HEK293 (cell line): ENCODE results near the gene GGA1.

Experiments
- CTCF ChIA-PET: fragments of 350-600 bp; formaldehyde crosslinking; extraction: SDS; loops from one replicate; lab custom pipeline; 2021; ENCODE audit warnings: antibody characterized with exemption; lab: Yijun Ruan, JAX
- POLR2A ChIA-PET: fragments of 300-600 bp; formaldehyde crosslinking; extraction: SDS; loops from one replicate; lab custom pipeline; 2020; ENCODE audit warnings: antibody characterized with exemption, inconsistent platforms; lab: Yijun Ruan, JAX
- H3K27ac ChIP-seq: fragments of 200-500 bp; sonication (Bioruptor generic); 2 replicates; pipeline ENCODE4 v1.5.1; 2014; ENCODE audit warnings: low read depth, low read length, control low read depth, inconsistent platforms; ENCODE audit errors: extremely low read depth
- H3K36me3 ChIP-seq, 2 experiments: fragments of 200-500 bp in 1 of 2; sonication (Bioruptor generic) in 1 of 2; 1 replicate in 1 of 2; 2 replicates in 1 of 2; pipeline ENCODE4 v1.5.1; 2014 to 2017; ENCODE audit warnings: inconsistent platforms in 2 of 2, low read length in 2 of 2; ENCODE audit not compliant: control insufficient read depth in 2 of 2, insufficient read depth in 1 of 2
- H3K4me1 ChIP-seq: fragments of 200-500 bp; sonication (Bioruptor generic); 2 replicates; pipeline ENCODE4 v1.5.1; 2014; ENCODE audit warnings: mild to moderate bottlenecking, low read length, inconsistent platforms; ENCODE audit not compliant: control insufficient read depth, insufficient read depth
- H3K4me3 ChIP-seq: 2 replicates; pipeline ENCODE4 v1.5.1; 2011; ENCODE audit warnings: low read depth, mild to moderate bottlenecking, control low read depth, low read length, moderate library complexity
- H3K9me3 ChIP-seq: fragments of 200-500 bp; sonication (Bioruptor generic); 2 replicates; pipeline ENCODE4 v1.5.1; 2014; ENCODE audit warnings: low read depth, low read length, inconsistent platforms; ENCODE audit not compliant: control insufficient read depth, insufficient read depth
- EGR2 ChIP-seq: fragments of 450-650 bp; formaldehyde crosslinking; IDR thresholded peaks from 2 replicates; pipeline ENCODE4 v1.5.1; 2016; ENCODE audit warnings: low read depth, missing biosample characterization, missing genetic modification characterization
- HOXD13 ChIP-seq: sonication (generic); formaldehyde crosslinking; IDR thresholded peaks from 2 replicates; pipeline ENCODE4 v1.8.0; 2022; ENCODE audit warnings: missing genetic modification reagents, borderline replicate concordance
- IKZF3 ChIP-seq: fragments of 450-650 bp; IDR thresholded peaks from 2 replicates; pipeline ENCODE4 v1.5.0; 2018; ENCODE audit warnings: missing biosample characterization, mild to moderate bottlenecking, missing genetic modification characterization, moderate library complexity
- KLF1 ChIP-seq: fragments of 450-650 bp; formaldehyde crosslinking; IDR thresholded peaks from 2 replicates; pipeline ENCODE4 v1.5.1; 2016; ENCODE audit warnings: missing biosample characterization, missing genetic modification characterization
- SP7 ChIP-seq: fragments of 450-650 bp; formaldehyde crosslinking; IDR thresholded peaks from 2 replicates; pipeline ENCODE4 v1.5.1; 2016; ENCODE audit warnings: missing biosample characterization, missing genetic modification characterization
- YY2 ChIP-seq: fragments of 450-650 bp; formaldehyde crosslinking; IDR thresholded peaks from 2 replicates; pipeline ENCODE4 v1.5.1; 2016; ENCODE audit warnings: missing biosample characterization, missing genetic modification characterization
- ZNF184 ChIP-seq: fragments of 450-650 bp; IDR thresholded peaks from 2 replicates; pipeline ENCODE4 v1.5.1; 2018; ENCODE audit warnings: missing biosample characterization, mild to moderate bottlenecking, missing genetic modification characterization
- ZNF223 ChIP-seq: fragments of 450-650 bp; formaldehyde crosslinking; IDR thresholded peaks from 2 replicates; pipeline ENCODE4 v1.5.1; 2016; ENCODE audit warnings: missing biosample characterization, missing genetic modification characterization
- ZNF473 ChIP-seq: fragments of 450-650 bp; formaldehyde crosslinking; IDR thresholded peaks from 2 replicates; pipeline ENCODE4 v1.5.1; 2017; ENCODE audit warnings: missing biosample characterization, missing genetic modification characterization
- ZNF600 ChIP-seq: fragments of 450-650 bp; formaldehyde crosslinking; IDR thresholded peaks from 2 replicates; pipeline ENCODE4 v1.5.1; 2016; ENCODE audit warnings: missing biosample characterization, missing genetic modification characterization
- ZNF670 ChIP-seq: fragments of 450-650 bp; formaldehyde crosslinking; IDR thresholded peaks from 2 replicates; pipeline ENCODE4 v1.5.1; 2016; ENCODE audit warnings: missing biosample characterization, missing genetic modification characterization, low read depth
- TF ChIP-seq, protein P1 (sequence below): fragments of 450-650 bp; formaldehyde crosslinking; conservative IDR thresholded peaks from 2 replicates; pipeline ENCODE4 v1.5.1; 2016; ENCODE audit warnings: low read depth, missing biosample characterization, missing genetic modification characterization
- TF ChIP-seq, protein P2 (sequence below): fragments of 450-650 bp; formaldehyde crosslinking; IDR thresholded peaks from 2 replicates; pipeline ENCODE4 v1.5.1; 2016; ENCODE audit warnings: missing biosample characterization, missing genetic modification characterization
- TF ChIP-seq, protein P3 (sequence below): sonication (generic); formaldehyde crosslinking; IDR thresholded peaks from 2 replicates; pipeline ENCODE4 v1.8.1; 2022; ENCODE audit warnings: mild to moderate bottlenecking, moderate library complexity, missing genetic modification reagents
- TF ChIP-seq, protein P4 (sequence below): fragments of 450-650 bp; formaldehyde crosslinking; IDR thresholded peaks from 2 replicates; pipeline ENCODE4 v1.5.1; 2016; ENCODE audit warnings: missing biosample characterization, missing genetic modification characterization
- TF ChIP-seq, protein P5 (sequence below): fragments of 450-650 bp; formaldehyde crosslinking; IDR thresholded peaks from 2 replicates; pipeline ENCODE4 v1.5.1; 2016; ENCODE audit warnings: missing biosample characterization, missing genetic modification characterization

Gene GGA1

DNA sequence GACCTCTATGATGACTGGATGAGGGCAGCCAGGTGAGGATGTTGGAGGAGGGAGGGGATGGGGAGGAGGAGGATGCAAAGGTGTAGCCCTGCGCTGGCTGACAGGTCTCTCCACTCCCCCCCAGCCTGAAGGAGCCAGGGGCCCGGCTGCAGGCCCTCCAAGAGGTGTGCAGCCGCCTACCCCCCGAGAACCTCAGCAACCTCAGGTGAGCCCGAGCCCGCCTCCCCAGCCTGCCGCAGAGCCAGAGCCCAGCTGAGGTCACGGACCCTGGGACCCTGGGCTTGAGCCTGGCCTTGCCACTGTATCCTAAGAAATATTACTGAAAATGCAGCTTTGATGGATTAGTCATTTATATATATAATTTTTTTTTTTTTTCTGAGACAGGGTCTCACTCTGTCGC is 38.7 kb downstream of the GGA1 start (continued):
- TF ChIP-seq, protein P1, sequence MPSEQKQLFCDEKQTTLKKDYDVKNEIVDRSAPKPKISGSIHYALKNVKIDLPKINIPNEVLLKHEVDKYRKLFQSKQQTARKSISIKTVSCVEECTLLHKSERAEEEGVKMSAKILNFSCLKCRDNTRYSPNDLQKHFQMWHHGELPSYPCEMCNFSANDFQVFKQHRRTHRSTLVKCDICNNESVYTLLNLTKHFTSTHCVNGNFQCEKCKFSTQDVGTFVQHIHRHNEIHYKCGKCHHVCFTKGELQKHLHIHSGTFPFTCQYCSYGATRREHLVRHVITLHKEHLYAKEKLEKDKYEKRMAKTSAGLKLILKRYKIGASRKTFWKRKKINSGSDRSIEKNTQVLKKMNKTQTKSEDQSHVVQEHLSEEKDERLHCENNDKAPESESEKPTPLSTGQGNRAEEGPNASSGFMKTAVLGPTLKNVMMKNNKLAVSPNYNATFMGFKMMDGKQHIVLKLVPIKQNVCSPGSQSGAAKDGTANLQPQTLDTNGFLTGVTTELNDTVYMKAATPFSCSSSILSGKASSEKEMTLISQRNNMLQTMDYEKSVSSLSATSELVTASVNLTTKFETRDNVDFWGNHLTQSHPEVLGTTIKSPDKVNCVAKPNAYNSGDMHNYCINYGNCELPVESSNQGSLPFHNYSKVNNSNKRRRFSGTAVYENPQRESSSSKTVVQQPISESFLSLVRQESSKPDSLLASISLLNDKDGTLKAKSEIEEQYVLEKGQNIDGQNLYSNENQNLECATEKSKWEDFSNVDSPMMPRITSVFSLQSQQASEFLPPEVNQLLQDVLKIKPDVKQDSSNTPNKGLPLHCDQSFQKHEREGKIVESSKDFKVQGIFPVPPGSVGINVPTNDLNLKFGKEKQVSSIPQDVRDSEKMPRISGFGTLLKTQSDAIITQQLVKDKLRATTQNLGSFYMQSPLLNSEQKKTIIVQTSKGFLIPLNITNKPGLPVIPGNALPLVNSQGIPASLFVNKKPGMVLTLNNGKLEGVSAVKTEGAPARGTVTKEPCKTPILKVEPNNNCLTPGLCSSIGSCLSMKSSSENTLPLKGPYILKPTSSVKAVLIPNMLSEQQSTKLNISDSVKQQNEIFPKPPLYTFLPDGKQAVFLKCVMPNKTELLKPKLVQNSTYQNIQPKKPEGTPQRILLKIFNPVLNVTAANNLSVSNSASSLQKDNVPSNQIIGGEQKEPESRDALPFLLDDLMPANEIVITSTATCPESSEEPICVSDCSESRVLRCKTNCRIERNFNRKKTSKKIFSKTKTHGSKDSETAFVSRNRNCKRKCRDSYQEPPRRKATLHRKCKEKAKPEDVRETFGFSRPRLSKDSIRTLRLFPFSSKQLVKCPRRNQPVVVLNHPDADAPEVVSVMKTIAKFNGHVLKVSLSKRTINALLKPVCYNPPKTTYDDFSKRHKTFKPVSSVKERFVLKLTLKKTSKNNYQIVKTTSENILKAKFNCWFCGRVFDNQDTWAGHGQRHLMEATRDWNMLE (tag by site-specific recombination) = no peak
- TF ChIP-seq ZNF670 (tag by site-specific recombination) (no peak), HOXD13 (no peak), ZNF473 (no peak), ZNF184 (no peak), IKZF3 (tag by site-specific recombination) (no peak), ZNF223 (tag by site-specific recombination) (no peak), EGR2 (tag by site-specific recombination) (no peak)
- TF ChIP-seq, protein P2, sequence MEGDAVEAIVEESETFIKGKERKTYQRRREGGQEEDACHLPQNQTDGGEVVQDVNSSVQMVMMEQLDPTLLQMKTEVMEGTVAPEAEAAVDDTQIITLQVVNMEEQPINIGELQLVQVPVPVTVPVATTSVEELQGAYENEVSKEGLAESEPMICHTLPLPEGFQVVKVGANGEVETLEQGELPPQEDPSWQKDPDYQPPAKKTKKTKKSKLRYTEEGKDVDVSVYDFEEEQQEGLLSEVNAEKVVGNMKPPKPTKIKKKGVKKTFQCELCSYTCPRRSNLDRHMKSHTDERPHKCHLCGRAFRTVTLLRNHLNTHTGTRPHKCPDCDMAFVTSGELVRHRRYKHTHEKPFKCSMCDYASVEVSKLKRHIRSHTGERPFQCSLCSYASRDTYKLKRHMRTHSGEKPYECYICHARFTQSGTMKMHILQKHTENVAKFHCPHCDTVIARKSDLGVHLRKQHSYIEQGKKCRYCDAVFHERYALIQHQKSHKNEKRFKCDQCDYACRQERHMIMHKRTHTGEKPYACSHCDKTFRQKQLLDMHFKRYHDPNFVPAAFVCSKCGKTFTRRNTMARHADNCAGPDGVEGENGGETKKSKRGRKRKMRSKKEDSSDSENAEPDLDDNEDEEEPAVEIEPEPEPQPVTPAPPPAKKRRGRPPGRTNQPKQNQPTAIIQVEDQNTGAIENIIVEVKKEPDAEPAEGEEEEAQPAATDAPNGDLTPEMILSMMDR (tag by site-specific recombination) = no peak
- TF ChIP-seq, protein P3, sequence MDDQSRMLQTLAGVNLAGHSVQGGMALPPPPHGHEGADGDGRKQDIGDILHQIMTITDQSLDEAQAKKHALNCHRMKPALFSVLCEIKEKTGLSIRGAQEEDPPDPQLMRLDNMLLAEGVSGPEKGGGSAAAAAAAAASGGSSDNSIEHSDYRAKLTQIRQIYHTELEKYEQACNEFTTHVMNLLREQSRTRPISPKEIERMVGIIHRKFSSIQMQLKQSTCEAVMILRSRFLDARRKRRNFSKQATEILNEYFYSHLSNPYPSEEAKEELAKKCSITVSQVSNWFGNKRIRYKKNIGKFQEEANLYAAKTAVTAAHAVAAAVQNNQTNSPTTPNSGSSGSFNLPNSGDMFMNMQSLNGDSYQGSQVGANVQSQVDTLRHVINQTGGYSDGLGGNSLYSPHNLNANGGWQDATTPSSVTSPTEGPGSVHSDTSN (CRISPR knock-in tag) = no peak

DNA sequence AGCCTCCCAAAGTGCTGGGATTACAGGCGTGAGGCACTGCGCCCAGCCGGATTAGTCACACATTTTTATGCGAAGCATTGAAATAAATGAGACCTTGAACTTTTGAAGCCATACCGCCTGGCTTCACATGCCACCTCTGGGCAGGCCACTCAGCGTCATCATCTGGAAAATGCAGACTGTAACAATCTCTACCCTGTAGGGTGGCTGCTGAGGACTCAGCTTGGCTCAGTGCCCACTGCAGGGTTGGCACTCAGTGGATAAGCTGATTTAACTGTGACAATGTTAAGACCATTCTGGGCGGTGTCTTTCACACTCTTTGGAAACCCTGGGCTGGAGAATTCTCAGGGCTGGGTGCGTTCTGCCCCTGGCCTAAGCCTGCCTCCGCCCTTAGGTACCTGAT is 39.3 kb downstream of the GGA1 start:
- CTCF ChIA-PET = interaction anchor here (1.0 to 1.6 kb wide), 4 partner anchors 10 to 109 kb away, joined by 4 to 6 read pairs (median 4); partner anchors contain the start of gene PDXP
- Histone ChIP-seq H3K9me3 (no peaks in the 10 kb centered on the region), H3K36me3 (peaks cover 11 to 86% of the 10 kb centered on the region in 2 experiments; a peak in 2 of 3 replicates), H3K4me3 (no peak overlapping the region), H3K27ac (no peak overlapping the region), H3K4me1 (no peaks in the 10 kb centered on the region)
- 0 out of 2 replicates have a peak, but pooled peaks have one; percentile 29 for TF ChIP-seq ZNF600
- TF ChIP-seq KLF1 (tag by site-specific recombination) = peak; percentile 46
- TF ChIP-seq YY2 (tag by site-specific recombination) = no peak
- TF ChIP-seq, protein P4, sequence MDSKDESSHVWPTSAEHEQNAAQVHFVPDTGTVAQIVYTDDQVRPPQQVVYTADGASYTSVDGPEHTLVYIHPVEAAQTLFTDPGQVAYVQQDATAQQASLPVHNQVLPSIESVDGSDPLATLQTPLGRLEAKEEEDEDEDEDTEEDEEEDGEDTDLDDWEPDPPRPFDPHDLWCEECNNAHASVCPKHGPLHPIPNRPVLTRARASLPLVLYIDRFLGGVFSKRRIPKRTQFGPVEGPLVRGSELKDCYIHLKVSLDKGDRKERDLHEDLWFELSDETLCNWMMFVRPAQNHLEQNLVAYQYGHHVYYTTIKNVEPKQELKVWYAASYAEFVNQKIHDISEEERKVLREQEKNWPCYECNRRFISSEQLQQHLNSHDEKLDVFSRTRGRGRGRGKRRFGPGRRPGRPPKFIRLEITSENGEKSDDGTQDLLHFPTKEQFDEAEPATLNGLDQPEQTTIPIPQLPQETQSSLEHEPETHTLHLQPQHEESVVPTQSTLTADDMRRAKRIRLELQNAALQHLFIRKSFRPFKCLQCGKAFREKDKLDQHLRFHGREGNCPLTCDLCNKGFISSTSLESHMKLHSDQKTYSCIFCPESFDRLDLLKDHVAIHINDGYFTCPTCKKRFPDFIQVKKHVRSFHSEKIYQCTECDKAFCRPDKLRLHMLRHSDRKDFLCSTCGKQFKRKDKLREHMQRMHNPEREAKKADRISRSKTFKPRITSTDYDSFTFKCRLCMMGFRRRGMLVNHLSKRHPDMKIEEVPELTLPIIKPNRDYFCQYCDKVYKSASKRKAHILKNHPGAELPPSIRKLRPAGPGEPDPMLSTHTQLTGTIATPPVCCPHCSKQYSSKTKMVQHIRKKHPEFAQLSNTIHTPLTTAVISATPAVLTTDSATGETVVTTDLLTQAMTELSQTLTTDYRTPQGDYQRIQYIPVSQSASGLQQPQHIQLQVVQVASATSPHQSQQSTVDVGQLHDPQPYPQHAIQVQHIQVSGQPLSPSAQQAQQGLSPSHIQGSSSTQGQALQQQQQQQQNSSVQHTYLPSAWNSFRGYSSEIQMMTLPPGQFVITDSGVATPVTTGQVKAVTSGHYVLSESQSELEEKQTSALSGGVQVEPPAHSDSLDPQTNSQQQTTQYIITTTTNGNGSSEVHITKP (tag by site-specific recombination) = 0 out of 2 replicates have a peak, but pooled peaks have one; percentile 10
- TF ChIP-seq SP7 (tag by site-specific recombination) = peak; percentile 38; the same call in 1 of the 2 replicates
- TF ChIP-seq, protein P5, sequence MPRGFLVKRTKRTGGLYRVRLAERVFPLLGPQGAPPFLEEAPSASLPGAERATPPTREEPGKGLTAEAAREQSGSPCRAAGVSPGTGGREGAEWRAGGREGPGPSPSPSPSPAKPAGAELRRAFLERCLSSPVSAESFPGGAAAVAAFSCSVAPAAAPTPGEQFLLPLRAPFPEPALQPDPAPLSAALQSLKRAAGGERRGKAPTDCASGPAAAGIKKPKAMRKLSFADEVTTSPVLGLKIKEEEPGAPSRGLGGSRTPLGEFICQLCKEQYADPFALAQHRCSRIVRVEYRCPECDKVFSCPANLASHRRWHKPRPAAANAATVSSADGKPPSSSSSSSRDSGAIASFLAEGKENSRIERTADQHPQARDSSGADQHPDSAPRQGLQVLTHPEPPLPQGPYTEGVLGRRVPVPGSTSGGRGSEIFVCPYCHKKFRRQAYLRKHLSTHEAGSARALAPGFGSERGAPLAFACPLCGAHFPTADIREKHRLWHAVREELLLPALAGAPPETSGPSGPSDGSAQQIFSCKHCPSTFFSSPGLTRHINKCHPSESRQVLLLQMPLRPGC (tag by site-specific recombination) = no peak
- POLR2A ChIA-PET = interaction anchor here (0.7 to 2.7 kb wide), 2 partner anchors 10 to 28 kb away, joined by 4 to 18 read pairs; partner anchors contain the start of gene PDXP
